K562 (cell line): ENCODE measurements around the gene SLC38A10. TPM values are rescaled to one million over a fixed set of nuclear protein-coding genes. Genes with fewer than 3 reads are reported as not detected.

ENCODE experiments used
- ADNP ChIP-seq: fragments of 200-800 bp; sonication (Bioruptor generic); IDR thresholded peaks from 2 replicates; pipeline ENCODE4 v1.6.1; 2016; ENCODE audit warnings: missing genetic modification characterization, missing compliant biosample characterization
- CEBPZ ChIP-seq: fragments of 150-350 bp; IDR thresholded peaks from 2 replicates; pipeline ENCODE4 v1.6.1; 2014; ENCODE audit warnings: low read depth, mild to moderate bottlenecking, low read length, borderline replicate concordance
- CREB3 ChIP-seq: fragments of 450-650 bp; conservative IDR thresholded peaks from 2 replicates; pipeline ENCODE4 v1.6.1; 2016; ENCODE audit warnings: missing genetic modification characterization, low read depth, mild to moderate bottlenecking, missing compliant biosample characterization, moderate library complexity
- GMEB1 ChIP-seq: fragments of 250-450 bp; sonication (Bioruptor Pico); IDR thresholded peaks from 2 replicates; pipeline ENCODE4 v1.4.0; 2020; ENCODE audit warnings: mild to moderate bottlenecking
- GTF3C2 ChIP-seq: IDR thresholded peaks from 3 replicates; pipeline ENCODE4 v1.6.1; 2011; ENCODE audit warnings: borderline replicate concordance, mild to moderate bottlenecking, moderate library complexity; ENCODE audit not compliant: insufficient read length; ENCODE audit errors: extremely low read depth
- HEY1 ChIP-seq: fragments of 250-450 bp; sonication (Bioruptor Pico); IDR thresholded peaks from 2 replicates; pipeline ENCODE4 v1.5.0; 2020; ENCODE audit warnings: mild to moderate bottlenecking, moderate library complexity, borderline replicate concordance
- PHF20 ChIP-seq: fragments of 450-650 bp; IDR thresholded peaks from 2 replicates; pipeline ENCODE4 v1.6.1; 2018; ENCODE audit not compliant: partially characterized antibody
- RHOXF2B ChIP-seq: fragments of 250-450 bp; sonication (Bioruptor Pico); conservative IDR thresholded peaks from 2 replicates; pipeline ENCODE4 v1.5.1; 2021
- SMAD3 ChIP-seq: fragments of 450-650 bp; formaldehyde crosslinking; conservative IDR thresholded peaks from 2 replicates; pipeline ENCODE4 v1.4.0; 2020; ENCODE audit warnings: mild to moderate bottlenecking
- SP1 ChIP-seq: sonication (generic); formaldehyde crosslinking; IDR thresholded peaks from 2 replicates; pipeline ENCODE4 v1.8.1; 2022; ENCODE audit warnings: mild to moderate bottlenecking, missing genetic modification reagents
- TCFL5 ChIP-seq: fragments of 250-450 bp; sonication (Bioruptor Pico); conservative IDR thresholded peaks from 2 replicates; pipeline ENCODE4 v1.6.1; 2021; ENCODE audit warnings: mild to moderate bottlenecking, moderate library complexity, matching md5 sums
- TEAD4 ChIP-seq, 2 experiments: sonication (generic) in 1 of 2; formaldehyde crosslinking in 1 of 2; IDR thresholded peaks; 2 replicates each; pipeline versions ENCODE4 v1.6.1 to v1.8.0; 2012 to 2022; ENCODE audit warnings: borderline replicate concordance in 1 of 2, inconsistent platforms in 1 of 2, low read length in 1 of 2, mild to moderate bottlenecking in 1 of 2, missing genetic modification reagents in 1 of 2
- ZBTB7A ChIP-seq: IDR thresholded peaks from 2 replicates; pipeline ENCODE4 v1.6.1; 2011; ENCODE audit warnings: low read depth, mild to moderate bottlenecking, low read length, moderate library complexity, borderline replicate concordance; ENCODE audit not compliant: control insufficient read depth
- ZNF239 ChIP-seq: fragments of 250-450 bp; sonication (Bioruptor Pico); IDR thresholded peaks from 2 replicates; pipeline ENCODE4 v1.4.0; 2020; ENCODE audit warnings: mild to moderate bottlenecking
- ZNF395 ChIP-seq: fragments of 200-800 bp; sonication (Bioruptor generic); IDR thresholded peaks from 2 replicates; pipeline ENCODE4 v1.6.1; 2017; ENCODE audit warnings: missing genetic modification characterization, missing compliant biosample characterization
- polyA plus RNA-seq, 8 experiments: library from polyadenylated mRNA; depleted of rRNA in 4 of 8; stranded (reverse) in 5 of 8; unstranded in 3 of 8; fragments of >200 nt; fragmentation: Nextera tagmentation in 2 of 8; fragmentation: Illumina TruSeq in 1 of 8; extraction: Ambion mirVana in 2 of 8; extraction: Trizol in 1 of 8; gene quantifications; 2 replicates each; pipeline versions ENCODE4 v1.2.1 to v1.2.3, GENCODE V29; 2011 to 2014; ENCODE audit warnings: inconsistent platforms in 1 of 8, missing spikeins in 1 of 8
- total RNA-seq, 7 experiments: library from RNA; depleted of rRNA in 6 of 7; stranded (reverse); fragments of >200 nt in 6 of 7; fragmentation: Illumina TruSeq in 2 of 7; extraction: Trizol in 2 of 7; gene quantifications; 2 replicates each; pipeline versions ENCODE4 v1.2.1 to v1.2.3, GENCODE V29; 2011 to 2021; ENCODE audit warnings: low replicate concordance in 1 of 7

SLC38A10 gene
- total and polyA plus RNA-seq, 9 of the 15 experiments (the other 6 are each of a cell fraction or from before 2014, with no cell fraction given) = 0.45 to 54.2 (median 13.8) TPM

GRCh38 chr17:81200695-81201580 lies 94.2 kb downstream of the SLC38A10 start (continued):
- no peak for TF ChIP-seq CREB3 (tag)
- TF ChIP-seq ZBTB7A = peak; percentile 17; the same call in 1 of the 2 replicates
- TF ChIP-seq PHF20 = no peak
- no peak for TF ChIP-seq SMAD3 (CRISPR knock-in tag)
- TF ChIP-seq HEY1 (CRISPR knock-in tag) = no peak
- no peak for TF ChIP-seq ZNF239 (CRISPR knock-in tag)
- no peak for TF ChIP-seq TEAD4 (IDR thresholded peaks at IDR 0.05; ENCODE audit: low read length)
- no peak for TF ChIP-seq TEAD4 (CRISPR knock-in tag; IDR thresholded peaks at IDR 0.05; ENCODE audit: borderline replicate concordance)
- no peak for TF ChIP-seq GMEB1 (CRISPR knock-in tag)
- no peak for TF ChIP-seq TCFL5 (CRISPR knock-in tag)
- TF ChIP-seq RHOXF2B = no peak
- no peak for TF ChIP-seq GTF3C2
- no peak for TF ChIP-seq SP1 (CRISPR knock-in tag)
- TF ChIP-seq ADNP (tag) = no peak
- TF ChIP-seq ZNF395 = no peak
- TF ChIP-seq CEBPZ = no peak
